H1 (cell line): ENCODE data around the gene STK39. TPM values are rescaled to one million over a fixed set of nuclear protein-coding genes. Genes with fewer than 3 reads are reported as not detected.

Experiments
- CEBPB ChIP-seq: IDR thresholded peaks from 2 replicates; pipeline ENCODE4 v1.6.1; 2012; ENCODE audit warnings: low read depth, low read length
- CHD7 ChIP-seq: fragments of 300-600 bp; sonication (generic); IDR thresholded peaks from 2 replicates; pipeline ENCODE4 v1.7.1; 2012; ENCODE audit warnings: low read length, moderate library complexity, mild to moderate bottlenecking, inconsistent platforms; ENCODE audit not compliant: insufficient replicate concordance
- EZH2 ChIP-seq: fragments of 200-600 bp; sonication (generic); IDR thresholded peaks from 2 replicates; pipeline ENCODE4 v1.7.1; 2012; ENCODE audit warnings: low read depth, mild to moderate bottlenecking, moderate library complexity, low read length, inconsistent platforms; ENCODE audit not compliant: severe bottlenecking
- JUN ChIP-seq: IDR thresholded peaks from 2 replicates; pipeline ENCODE4 v1.6.1; 2011; ENCODE audit warnings: low read depth, mild to moderate bottlenecking, improper control_type of control experiment, low read length
- SP2 ChIP-seq: IDR thresholded peaks from 2 replicates; pipeline ENCODE4 v1.6.1; 2012; ENCODE audit warnings: mild to moderate bottlenecking, low read length, inconsistent platforms
- TAF1 ChIP-seq: IDR thresholded peaks from 2 replicates; pipeline ENCODE4 v1.6.1; 2011; ENCODE audit warnings: mild to moderate bottlenecking, low read depth, low read length
- TCF12 ChIP-seq: IDR thresholded peaks from 2 replicates; pipeline ENCODE4 v1.6.1; 2011; ENCODE audit warnings: low read depth, mild to moderate bottlenecking, low read length
- polyA plus RNA-seq, 7 experiments: library from polyadenylated mRNA; depleted of rRNA in 3 of 7; stranded (reverse) in 5 of 7; unstranded in 2 of 7; fragments of >200 nt in 5 of 7; fragments of 200-250 nt in 2 of 7; gene quantifications; 1 replicate in 5 of 7; 2 replicates in 1 of 7; 4 replicates in 1 of 7; pipeline versions ENCODE4 v1.2.1 to v1.2.3, GENCODE V29; 2011 to 2013; ENCODE audit warnings: missing spikeins in 2 of 7, mixed read lengths in 2 of 7
- total RNA-seq: library from RNA; stranded (reverse); fragmentation: NEBNext Ultra II Directional; extraction: Animal tissue kit (Norgen Biotek cat#: 25700); gene quantifications from 2 replicates; pipeline ENCODE4 v1.2.1, GENCODE V29; 2021

The STK39 gene
- total and polyA plus RNA-seq, 2 of the 8 experiments (the other 6 are each of a cell fraction or from before 2014, with no cell fraction given): 13.7 to 23.8 TPM

DNA sequence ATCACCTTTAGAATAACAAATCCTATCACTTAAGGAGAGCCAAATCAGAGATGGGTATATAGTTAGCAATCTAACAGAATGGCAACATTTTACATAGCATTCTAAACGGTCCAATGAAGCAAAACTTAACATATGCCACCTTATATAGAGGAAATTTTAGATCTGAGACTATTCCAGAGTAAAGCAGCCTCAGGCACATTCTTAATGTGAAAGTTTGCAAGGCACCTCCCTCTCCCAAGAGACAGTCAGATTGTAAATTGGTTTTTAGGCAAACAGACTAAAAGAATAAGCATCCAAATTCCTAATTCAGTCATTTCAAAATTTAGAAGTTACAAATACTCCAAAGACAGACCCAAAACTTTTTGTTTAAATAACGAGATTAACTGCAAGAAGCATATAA is 292.9 kb downstream of the STK39 start (continued):
- no peak for TF ChIP-seq CHD7
- no peak for TF ChIP-seq SP2
- TF ChIP-seq JUN: no peak
- no peak for TF ChIP-seq EZH2
- no peak for TF ChIP-seq CEBPB
- no peak for TF ChIP-seq TAF1
- TF ChIP-seq TCF12: no peak
